ENCODE measurements around the gene SLAMF7. TPM values are rescaled to one million over a fixed set of nuclear protein-coding genes. Genes with fewer than 3 reads are reported as not detected.

The SLAMF7 gene
- total RNA-seq = not detected in 2 replicates

GRCh38 chr1:160739098-160739511 lies at the start of gene SLAMF7:
SLAMF7 (plus strand) TSS chr1:160739247; CDS start chr1:160739302, 55 bp downstream.

GRCh38 chr1:160711602-160712311 lies 27.3 kb upstream of the SLAMF7 start, which contains the start of gene CD48:
CD48 (minus strand) TSS chr1:160711822; CDS start chr1:160711763, 59 bp downstream.

GRCh38 chr1:160795951-160796383 lies 56.9 kb downstream of the SLAMF7 start, which contains the start of gene LY9:
LY9 (plus strand) TSS chr1:160796174; CDS start chr1:160796188, 14 bp downstream.

Other genes starting within 250 kb of the SLAMF7 start
- gene SLAMF6, start 216.0 kb upstream of the SLAMF7 start, total RNA-seq = not detected in 2 replicates
- not detected in 2 replicates for gene CD84, start 159.8 kb upstream of the SLAMF7 start, total RNA-seq
- not detected in 2 replicates for gene SLAMF1, start 92.2 kb upstream of the SLAMF7 start, total RNA-seq
- gene CD48, start 27.4 kb upstream of the SLAMF7 start, total RNA-seq = not detected in 2 replicates
- gene LY9, start 56.9 kb downstream of the SLAMF7 start, total RNA-seq = not detected in 2 replicates
- gene CD244, start 123.6 kb downstream of the SLAMF7 start, total RNA-seq = not detected in 2 replicates
- not detected in 2 replicates for gene ITLN1, start 145.9 kb downstream of the SLAMF7 start, total RNA-seq
- gene ITLN2, start 215.6 kb downstream of the SLAMF7 start, total RNA-seq = not detected in 2 replicates